A673 (cell line): ENCODE data around the gene C3orf70. TPM values are rescaled to one million over a fixed set of nuclear protein-coding genes. Genes with fewer than 3 reads are reported as not detected.

ENCODE experiments used
- BruUV-seq: library from RNA; stranded (reverse); fragments of 400-500 nt; replicated peaks from 2 replicates; lab custom pipeline; 2021; lab: Mats Ljungman, UMichigan
- CTCF ChIA-PET: fragments of 300-600 bp; sonication (Branson Sonifier 250); formaldehyde crosslinking; loops from one replicate; lab custom pipeline; 2022; ENCODE audit warnings: antibody characterized with exemption; lab: Charles Lee
- POLR2A ChIA-PET: fragments of 300-600 bp; sonication (Branson Sonifier 250); formaldehyde crosslinking; loops from one replicate; lab custom pipeline; 2022; ENCODE audit warnings: antibody characterized with exemption; ENCODE audit not compliant: low non-redundant PET; lab: Charles Lee
- DNase-seq: peaks from one replicate; pipeline ENCODE4 v3.0.0-alpha.2; 2015; ENCODE audit warnings: low spot score
- H3K27ac ChIP-seq: fragments of 200-600 bp; sonication (generic); 2 replicates; pipeline ENCODE4 v1.5.1; 2016; ENCODE audit warnings: mixed run types, low read depth, mild to moderate bottlenecking, mixed read lengths, antibody characterized with exemption, low read length; ENCODE audit not compliant: poor library complexity, severe bottlenecking
- H3K27me3 ChIP-seq: fragments of 200-600 bp; sonication (generic); replicated peaks from 2 replicates; pipeline ENCODE4 v1.6.1; 2017; ENCODE audit warnings: mixed run types, low read depth, mild to moderate bottlenecking, mixed read lengths, antibody characterized with exemption, low read length; ENCODE audit not compliant: insufficient read depth, poor library complexity
- H3K36me3 ChIP-seq: fragments of 200-600 bp; sonication (generic); 2 replicates; pipeline ENCODE4 v1.6.1; 2016; ENCODE audit warnings: mixed run types, mild to moderate bottlenecking, mixed read lengths, antibody characterized with exemption, low read length; ENCODE audit not compliant: insufficient read depth, poor library complexity, severe bottlenecking
- H3K4me1 ChIP-seq: fragments of 200-600 bp; sonication (generic); 2 replicates; pipeline ENCODE4 v1.6.1; 2017; ENCODE audit warnings: mixed run types, mild to moderate bottlenecking, mixed read lengths, antibody characterized with exemption, low read length; ENCODE audit not compliant: insufficient read depth, poor library complexity, severe bottlenecking
- H3K4me3 ChIP-seq: fragments of 200-600 bp; sonication (generic); 2 replicates; pipeline ENCODE4 v1.5.1; 2016; ENCODE audit warnings: low read depth, mixed run types, mild to moderate bottlenecking, mixed read lengths, low read length; ENCODE audit not compliant: poor library complexity, severe bottlenecking
- H3K9me3 ChIP-seq: fragments of 200-600 bp; sonication (generic); 2 replicates; pipeline ENCODE4 v1.6.1; 2016; ENCODE audit warnings: mixed run types, low read depth, mild to moderate bottlenecking, mixed read lengths, antibody characterized with exemption, low read length; ENCODE audit not compliant: poor library complexity, severe bottlenecking
- CTCF ChIP-seq: fragments of 300-800, 200-600 bp; sonication (generic); conservative IDR thresholded peaks from 2 replicates; pipeline ENCODE4 v1.5.1; 2017; ENCODE audit warnings: low read depth, mild to moderate bottlenecking, antibody characterized with exemption, low read length, moderate library complexity, mixed read lengths
- EZH2 ChIP-seq: fragments of 200-600 bp; sonication (generic); IDR thresholded peaks from 2 replicates; pipeline ENCODE4 v1.6.1; 2017; ENCODE audit warnings: borderline replicate concordance, low read depth, mild to moderate bottlenecking, mixed read lengths, antibody characterized with exemption, low read length; ENCODE audit not compliant: poor library complexity, severe bottlenecking
- intact Hi-C: fragments of 100-400 bp; cut with micrococcal nuclease; formaldehyde crosslinking; loops from one replicate; pipeline ENCODE4 v1.10.0; 2022; ENCODE audit not compliant: unreplicated experiment
- total RNA-seq: library from RNA; stranded (reverse); gene quantifications from 2 replicates; pipeline ENCODE4 v1.2.3, GENCODE V29; 2021

Gene C3orf70
- total RNA-seq, 1 experiment from 2014 or later: 0.26 TPM

DNA sequence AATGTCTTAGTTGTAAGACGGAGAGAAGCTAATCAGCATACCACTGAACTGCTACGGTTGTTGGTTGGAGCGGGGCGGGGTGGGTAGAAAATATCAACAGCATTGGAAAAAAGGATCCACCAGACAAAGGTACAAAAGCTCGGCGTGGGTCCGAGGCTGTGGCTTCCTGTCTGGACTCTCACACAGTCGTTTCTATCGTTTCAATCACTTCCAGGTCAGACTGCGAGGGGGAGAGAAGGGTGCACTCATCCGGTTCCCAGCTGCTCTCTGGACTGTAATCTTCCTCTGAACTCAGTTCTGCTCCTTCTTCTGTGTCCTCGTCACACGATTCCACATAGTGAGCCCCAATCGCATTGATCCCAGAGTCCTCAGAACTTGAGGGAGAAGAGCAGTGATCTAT, 70.0 kb downstream of the C3orf70 start:
- Histone ChIP-seq H3K4me3 (no peak overlapping the region), H3K27me3 (no peaks in the 10 kb centered on the region), H3K9me3 (no peaks in the 10 kb centered on the region), H3K4me1 (no peaks in the 10 kb centered on the region), H3K36me3 (no peaks in the 10 kb centered on the region), H3K27ac (no peak overlapping the region)
- DNase-seq: no peak
- CTCF ChIA-PET: no interaction called here
- POLR2A ChIA-PET: no interaction called here
- no TSS peak for BruUV-seq
- no peak for TF ChIP-seq EZH2
- no peak for TF ChIP-seq CTCF
- intact Hi-C loops: no loop called here

DNA sequence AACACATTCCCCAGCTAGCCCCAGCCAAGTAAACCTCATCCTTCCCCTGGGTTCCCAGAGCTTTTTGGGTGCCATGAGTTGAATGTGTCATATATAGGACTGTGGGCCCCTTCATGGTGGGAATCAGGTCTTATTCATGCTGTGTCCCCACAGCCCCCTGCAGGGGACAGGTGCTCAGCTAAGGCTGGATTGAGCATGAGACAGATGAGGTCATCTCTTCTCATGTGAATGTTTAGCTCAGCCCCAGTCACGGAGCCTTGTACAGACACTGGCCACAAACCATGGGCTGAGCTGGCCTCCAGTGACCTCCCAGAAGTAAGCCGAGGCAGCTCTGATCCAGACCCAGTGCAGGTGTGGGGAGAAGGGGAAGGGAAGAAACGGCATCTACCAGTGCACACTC, 70.7 kb downstream of the C3orf70 start:
- Histone ChIP-seq H3K27ac (no peak overlapping the region), H3K9me3 (no peaks in the 10 kb centered on the region), H3K36me3 (no peaks in the 10 kb centered on the region), H3K4me1 (no peaks in the 10 kb centered on the region), H3K4me3 (no peak overlapping the region), H3K27me3 (no peaks in the 10 kb centered on the region)
- CTCF ChIA-PET: no interaction called here
- BruUV-seq: no TSS peak
- TF ChIP-seq CTCF (no peak), EZH2 (no peak)
- POLR2A ChIA-PET: no interaction called here
- DNase-seq: no peak
- intact Hi-C loops: no loop called here

DNA sequence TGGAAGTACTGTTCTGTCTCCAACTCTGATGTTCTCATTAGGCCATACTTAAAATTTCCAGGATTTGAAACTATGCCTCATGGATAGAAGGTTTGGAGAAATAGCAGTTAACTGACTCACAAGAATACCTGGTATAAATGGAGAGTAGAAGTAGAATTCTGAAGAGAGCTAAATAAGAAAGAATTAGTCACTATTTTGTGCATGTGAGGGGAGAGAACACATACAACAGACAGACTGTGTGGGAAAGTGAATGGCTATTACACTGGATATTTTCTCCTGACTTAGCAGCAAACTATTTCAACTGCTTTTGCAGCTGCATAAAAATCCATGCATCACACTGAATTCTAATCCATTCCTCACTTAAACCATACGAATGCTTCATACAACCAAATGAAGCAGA, 71.3 kb downstream of the C3orf70 start:
- Histone ChIP-seq H3K27ac (no peak overlapping the region), H3K36me3 (no peaks in the 10 kb centered on the region), H3K27me3 (no peaks in the 10 kb centered on the region), H3K4me1 (no peaks in the 10 kb centered on the region), H3K4me3 (no peak overlapping the region), H3K9me3 (no peaks in the 10 kb centered on the region)
- DNase-seq: no peak
- ChIA-PET POLR2A (no interaction called here), CTCF (no interaction called here)
- no peak for TF ChIP-seq CTCF
- no peak for TF ChIP-seq EZH2
- intact Hi-C loops: no loop called here
- BruUV-seq: no TSS peak
